Adrenal gland (tissue), 12 donors: ENCODE results near the gene ST8SIA1. TPM values are rescaled to one million over a fixed set of nuclear protein-coding genes. Genes with fewer than 3 reads are reported as not detected.

Experiments
- DNase-seq, 7 donors: peaks; one replicate each; pipeline ENCODE4 v3.0.0-alpha.2; 2019 to 2020
- H3K27ac ChIP-seq, 5 donors: fragments of 200-600 bp; sonication (generic) in 4 of 5; 1 replicate in 3 of 5; 2 replicates in 2 of 5; pipeline versions ENCODE4 v1.5.1 to v1.8.0; 2016 to 2020; ENCODE audit warnings: mild to moderate bottlenecking in 1 of 5
- H3K27me3 ChIP-seq: fragments of 200-600 bp; 2 replicates; pipeline ENCODE4 v1.8.0; 2021
- H3K36me3 ChIP-seq, 2 donors: fragments of 200-600 bp; replicated peaks in 1 of 2; 1 replicate in 1 of 2; 2 replicates in 1 of 2; pipeline versions ENCODE4 v1.5.1 to v1.8.0; 2018 to 2022
- H3K4me1 ChIP-seq, 2 donors: fragments of 200-600 bp; replicated peaks in 1 of 2; 1 replicate in 1 of 2; 2 replicates in 1 of 2; pipeline versions ENCODE4 v1.5.1 to v1.8.0; 2018 to 2021
- H3K4me3 ChIP-seq, 4 donors: fragments of 200-600 bp; sonication (generic) in 3 of 4; one replicate each; pipeline ENCODE4 v1.5.1; 2016 to 2018
- H3K9me3 ChIP-seq, 3 donors: fragments of 200-600 bp; sonication (generic) in 1 of 3; replicated peaks in 1 of 3; 1 replicate in 2 of 3; 2 replicates in 1 of 3; pipeline versions ENCODE4 v1.5.1 to v1.8.0; 2016 to 2021
- POLR2A ChIP-seq, 2 donors: fragments of 450-650 bp; IDR thresholded peaks; one replicate each; pipeline ENCODE4 v1.6.1; 2017; ENCODE audit warnings: antibody characterized with exemption in 2 of 2, mild to moderate bottlenecking in 2 of 2, moderate library complexity in 1 of 2
- WGBS, 4 donors: extraction: QIAGEN DNeasy Blood & Tissue Kit in 2 of 4; methylation state at CpG; one replicate each; pipeline versions ENCODE4 v1.1.5 to v1.1.7; 2013 to 2017; 5-methylcytosine and 5-hydroxymethylcytosine counted together
- intact Hi-C, 2 donors: fragments of 100-400 bp; cut with DNase I; formaldehyde crosslinking; loops; one replicate each; pipeline versions ENCODE4 v1.14.1 to v1.15.0; 2022 to 2023
- polyA plus RNA-seq, 3 donors: library from polyadenylated mRNA; stranded (reverse); fragments of 200-250 nt in 2 of 3; fragments of 350-450 nt in 1 of 3; fragmentation: Illumina TruSeq in 1 of 3; extraction: RNeasy Lipid Tissue Mini Kit (QIAGEN cat#74804) in 1 of 3; gene quantifications; one replicate each; pipeline ENCODE4 v1.2.3, GENCODE V29; 2013 to 2014
- total RNA-seq, 9 donors: library from RNA; depleted of rRNA in 4 of 9; stranded (reverse); fragments of >200 nt in 4 of 9; fragments of 120-200 nt in 1 of 9; fragmentation: NEBNext Ultra II Directional in 1 of 9; extraction: Animal tissue kit (Norgen Biotek cat#: 25700) in 1 of 9; gene quantifications; one replicate each; pipeline versions ENCODE4 v1.1.0 to v1.2.4, GENCODE V29; 2013 to 2023
- TF ChIP-seq, protein P1 (sequence below), 6 experiments: fragments of 450-650 bp in 4 of 6; fragments of 200-600 bp in 2 of 6; sonication (generic) in 1 of 6; IDR thresholded peaks; 1 replicate in 5 of 6; 2 replicates in 1 of 6; pipeline versions ENCODE4 v1.5.1 to v1.8.0; 2016 to 2021; ENCODE audit warnings: antibody characterized with exemption in 6 of 6, mild to moderate bottlenecking in 2 of 6, moderate library complexity in 1 of 6
- donor health status: healthy with polysubstance abuse.
- donor health status: Bipolar disorder and iron deficiency.
- donor health status: DM: yes; HTN: yes; CAD: no.
- donor health status: DM: no; HTN: no; CAD: no.
- donor health status: DM: no; HTN: no; CAD: no.
- donor health status: DM: yes; HTN: yes; CAD: no.

ST8SIA1 gene
- total and polyA plus RNA-seq, 12 donors: 3.1 to 37.8 (median 11.8) TPM

DNA sequence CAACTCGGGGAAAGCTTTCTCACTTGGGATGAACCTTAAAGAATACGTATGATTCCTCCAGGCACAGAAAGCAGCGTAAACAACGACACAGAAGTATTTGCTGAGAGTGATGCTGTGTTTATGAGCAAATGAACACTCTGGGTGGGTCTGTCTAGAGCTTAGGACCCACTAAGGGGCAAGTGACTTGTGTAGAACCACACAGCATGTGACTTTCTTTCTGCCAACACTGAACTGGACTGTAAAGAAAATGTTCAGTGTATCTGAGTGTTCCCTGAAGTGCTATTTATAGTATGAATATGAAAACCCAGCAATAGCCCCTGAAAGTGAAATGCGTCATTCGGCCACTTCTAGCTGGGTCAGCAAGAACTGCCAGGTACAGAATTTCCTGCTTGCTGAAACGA lies 78.5 kb downstream of the ST8SIA1 start:
- no peaks in the 10 kb centered on the region for H3K4me1 ChIP-seq
- 73 to 83% (median 80%) methylated on average over 7 of the region's 7 CpGs for WGBS, 4 donors
- no peak for DNase-seq
- H3K27ac ChIP-seq: no peak overlapping the region
- no peaks in the 10 kb centered on the region for H3K9me3 ChIP-seq
- no peak overlapping the region for H3K4me3 ChIP-seq
- intact Hi-C loops: no loop called here
- no peaks in the 10 kb centered on the region for H3K27me3 ChIP-seq
- H3K36me3 ChIP-seq: no peaks in the 10 kb centered on the region
- TF ChIP-seq POLR2A (IDR thresholded peaks at IDR 0.05): no peak
- TF ChIP-seq, protein P1, sequence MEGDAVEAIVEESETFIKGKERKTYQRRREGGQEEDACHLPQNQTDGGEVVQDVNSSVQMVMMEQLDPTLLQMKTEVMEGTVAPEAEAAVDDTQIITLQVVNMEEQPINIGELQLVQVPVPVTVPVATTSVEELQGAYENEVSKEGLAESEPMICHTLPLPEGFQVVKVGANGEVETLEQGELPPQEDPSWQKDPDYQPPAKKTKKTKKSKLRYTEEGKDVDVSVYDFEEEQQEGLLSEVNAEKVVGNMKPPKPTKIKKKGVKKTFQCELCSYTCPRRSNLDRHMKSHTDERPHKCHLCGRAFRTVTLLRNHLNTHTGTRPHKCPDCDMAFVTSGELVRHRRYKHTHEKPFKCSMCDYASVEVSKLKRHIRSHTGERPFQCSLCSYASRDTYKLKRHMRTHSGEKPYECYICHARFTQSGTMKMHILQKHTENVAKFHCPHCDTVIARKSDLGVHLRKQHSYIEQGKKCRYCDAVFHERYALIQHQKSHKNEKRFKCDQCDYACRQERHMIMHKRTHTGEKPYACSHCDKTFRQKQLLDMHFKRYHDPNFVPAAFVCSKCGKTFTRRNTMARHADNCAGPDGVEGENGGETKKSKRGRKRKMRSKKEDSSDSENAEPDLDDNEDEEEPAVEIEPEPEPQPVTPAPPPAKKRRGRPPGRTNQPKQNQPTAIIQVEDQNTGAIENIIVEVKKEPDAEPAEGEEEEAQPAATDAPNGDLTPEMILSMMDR (IDR thresholded peaks at IDR 0.05): no peak

DNA sequence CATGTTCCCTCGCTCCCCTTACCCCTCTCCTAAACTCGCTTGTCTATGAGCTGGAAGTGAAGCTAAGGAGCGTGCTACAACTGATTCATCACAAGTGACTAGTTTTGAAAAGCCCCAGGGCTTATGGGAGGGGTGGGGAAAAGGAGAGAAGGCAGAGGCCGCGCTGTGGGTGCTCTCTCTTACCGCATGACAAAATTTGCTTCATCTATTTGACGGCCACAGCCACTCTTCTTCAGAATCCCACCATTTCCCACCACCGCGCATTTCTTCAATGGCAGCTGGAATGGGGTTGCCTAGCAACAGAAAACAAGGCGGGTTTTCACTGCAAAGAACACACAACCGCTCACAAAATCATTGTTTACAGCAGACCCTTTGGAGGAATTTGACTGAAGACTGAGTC lies 79.4 kb downstream of the ST8SIA1 start:
- TF ChIP-seq, protein P1 (IDR thresholded peaks at IDR 0.05): no peak
- TF ChIP-seq POLR2A (IDR thresholded peaks at IDR 0.05): no peak
- DNase-seq: no peak
- 79 to 84% (median 80%) methylated on average over 11 of the region's 11 CpGs for WGBS, 4 donors
- Histone ChIP-seq H3K4me1 (no peaks in the 10 kb centered on the region), H3K27me3 (no peaks in the 10 kb centered on the region), H3K9me3 (no peaks in the 10 kb centered on the region), H3K4me3 (no peak overlapping the region), H3K36me3 (no peaks in the 10 kb centered on the region), H3K27ac (no peak overlapping the region)
- intact Hi-C loops: no loop called here

DNA sequence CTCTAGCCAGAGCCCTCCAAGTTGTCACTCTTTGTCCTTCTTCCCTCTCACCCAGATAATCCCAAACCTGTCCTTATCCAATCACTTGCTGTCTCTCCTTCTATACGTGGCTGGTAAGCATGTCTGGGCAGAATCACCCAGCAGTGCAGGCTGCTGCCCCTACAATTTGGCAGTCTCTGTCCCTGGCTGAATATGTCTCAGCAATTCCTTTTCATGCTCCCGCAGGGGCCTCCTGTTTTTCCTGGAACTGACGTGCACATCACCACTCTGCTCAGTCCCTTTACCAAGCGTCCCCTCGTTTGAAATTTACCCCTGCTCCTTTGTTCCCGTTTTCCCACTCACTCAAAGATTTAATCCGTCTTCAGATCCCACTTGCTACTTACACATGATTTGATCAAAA lies 80.0 kb downstream of the ST8SIA1 start:
- no peaks in the 10 kb centered on the region for H3K36me3 ChIP-seq
- no peaks in the 10 kb centered on the region for H3K9me3 ChIP-seq
- H3K27ac ChIP-seq: no peak overlapping the region
- no peak for DNase-seq
- intact Hi-C loops: no loop called here
- no peak for TF ChIP-seq POLR2A (IDR thresholded peaks at IDR 0.05)
- no peaks in the 10 kb centered on the region for H3K4me1 ChIP-seq
- no peaks in the 10 kb centered on the region for H3K27me3 ChIP-seq
- 82 to 89% (median 85%) methylated on average over 7 of the region's 7 CpGs for WGBS, 4 donors
- H3K4me3 ChIP-seq: no peak overlapping the region

DNA sequence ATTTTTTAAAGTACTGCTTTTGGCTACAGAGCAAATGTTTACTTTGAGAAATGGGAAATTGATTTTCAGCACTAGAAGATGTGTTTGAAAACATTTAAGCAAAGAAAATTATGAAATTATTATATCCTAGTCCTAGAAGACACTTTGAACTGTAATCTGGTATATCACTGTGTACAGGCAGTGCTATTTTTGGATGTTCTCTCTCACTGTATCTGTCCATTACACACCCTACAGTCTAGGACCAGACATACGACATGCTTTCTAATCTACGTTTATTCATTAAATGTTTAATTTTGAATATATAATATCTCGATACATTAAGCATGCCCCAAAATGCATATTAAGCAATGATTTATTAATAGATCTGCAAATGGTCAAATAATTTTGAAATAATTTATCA lies 82.5 kb downstream of the ST8SIA1 start:
- H3K27ac ChIP-seq: no peak overlapping the region
- no peaks in the 10 kb centered on the region for H3K9me3 ChIP-seq
- H3K4me3 ChIP-seq: no peak overlapping the region
- no peaks in the 10 kb centered on the region for H3K36me3 ChIP-seq
- TF ChIP-seq POLR2A (IDR thresholded peaks at IDR 0.05): no peak
- TF ChIP-seq, protein P1 (IDR thresholded peaks at IDR 0.05): no peak
- 83 to 90% (median 84%) methylated on average over 3 of the region's 3 CpGs for WGBS, 4 donors
- no peaks in the 10 kb centered on the region for H3K27me3 ChIP-seq
- intact Hi-C loops: no loop called here
- H3K4me1 ChIP-seq: no peaks in the 10 kb centered on the region
- DNase-seq: no peak

DNA sequence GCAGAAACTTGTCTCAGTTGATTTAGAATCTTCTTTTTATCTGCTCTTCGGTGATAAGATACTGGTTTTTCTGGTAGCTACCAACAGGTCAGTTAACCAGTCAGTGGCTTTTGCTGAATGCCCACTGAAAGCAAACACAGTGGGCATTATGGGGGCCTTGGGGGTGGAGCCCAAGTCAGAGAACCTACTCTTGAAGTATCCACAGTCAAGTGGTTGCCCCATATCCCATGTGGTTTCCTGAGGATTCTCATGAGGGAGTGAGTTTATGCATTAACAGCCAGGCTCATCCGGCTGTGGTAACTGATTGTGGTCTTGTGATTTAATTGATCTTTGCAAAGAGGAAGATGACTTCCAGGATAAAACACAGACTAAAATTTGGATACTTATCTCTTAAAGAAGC lies 83.7 kb downstream of the ST8SIA1 start:
- Histone ChIP-seq H3K9me3 (no peaks in the 10 kb centered on the region), H3K27me3 (no peaks in the 10 kb centered on the region), H3K27ac (no peak overlapping the region), H3K4me1 (no peaks in the 10 kb centered on the region), H3K4me3 (no peak overlapping the region), H3K36me3 (no peaks in the 10 kb centered on the region)
- no peak for DNase-seq
- 69 to 86% (median 76%) methylated on average over 2 of the region's 2 CpGs for WGBS, 4 donors
- TF ChIP-seq POLR2A (IDR thresholded peaks at IDR 0.05): no peak
- intact Hi-C loops: no loop called here
